ENCODE measurements around the gene ACTRT1.

The ACTRT1 gene

DNA sequence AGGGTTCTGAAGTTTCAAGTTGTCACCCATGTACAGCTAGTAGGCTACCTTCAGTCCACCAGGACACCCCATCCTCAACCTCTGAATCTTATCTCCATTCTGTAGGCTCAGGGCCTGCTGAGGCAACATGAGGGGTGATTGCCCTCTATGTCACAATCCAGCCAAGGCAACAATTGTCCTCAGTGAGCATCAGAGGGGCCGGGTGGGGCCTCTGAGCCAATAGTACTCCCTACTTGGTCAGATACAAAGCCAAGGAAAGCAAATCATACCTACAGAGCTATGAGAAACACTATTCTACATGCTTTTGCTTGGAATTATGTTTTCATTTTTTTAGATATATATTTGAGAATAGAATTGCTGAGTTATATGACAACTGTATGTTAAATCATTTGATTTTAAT lies at the start of gene ACTRT1:
Gene ACTRT1 (minus strand): TSS at position 101 of the 400 bp plus-strand sequence. CDS start 197 bp downstream, outside the sequence.
- DNase-seq, result no peak

DNA sequence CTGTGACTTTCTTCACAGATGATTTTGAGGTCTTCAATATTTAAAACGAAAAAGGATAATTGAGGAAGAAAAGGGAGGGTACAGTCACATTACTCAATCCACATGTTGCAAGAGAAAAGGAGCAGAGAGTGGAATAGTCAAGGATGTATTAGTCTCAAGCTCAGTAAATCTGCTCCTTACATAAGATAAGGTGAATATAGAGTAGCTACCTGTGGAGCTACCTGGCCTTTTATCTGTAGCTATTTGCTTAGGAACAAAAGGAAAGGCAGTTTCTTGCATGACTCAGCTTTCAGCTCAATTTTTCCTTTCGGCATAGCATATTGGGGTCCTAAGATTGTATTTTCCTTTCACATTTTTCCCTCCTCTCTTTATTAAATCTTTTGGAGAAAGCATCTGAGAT lies 26.3 kb upstream of the ACTRT1 start:
- DNase-seq, result no peak

DNA sequence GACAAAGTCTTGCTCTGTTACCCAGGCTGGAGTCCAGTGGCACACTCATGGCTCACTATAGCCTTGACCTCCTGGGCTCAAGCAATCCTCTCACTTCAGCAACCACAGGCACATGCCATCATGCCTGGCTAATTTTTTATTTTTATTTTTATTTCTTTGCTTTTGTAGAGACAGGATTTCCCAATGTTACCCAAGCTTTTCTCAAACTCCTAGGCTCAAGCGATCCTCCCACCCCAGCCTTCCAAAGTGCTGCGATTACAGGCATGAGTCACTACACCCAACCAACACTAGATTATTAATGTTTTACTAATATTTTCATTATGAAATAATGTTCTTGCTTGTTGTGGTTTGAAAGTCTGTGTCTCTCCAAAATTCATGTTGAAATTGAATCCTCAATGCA lies 5.2 kb upstream of the ACTRT1 start:
- DNase-seq, result no peak

DNA sequence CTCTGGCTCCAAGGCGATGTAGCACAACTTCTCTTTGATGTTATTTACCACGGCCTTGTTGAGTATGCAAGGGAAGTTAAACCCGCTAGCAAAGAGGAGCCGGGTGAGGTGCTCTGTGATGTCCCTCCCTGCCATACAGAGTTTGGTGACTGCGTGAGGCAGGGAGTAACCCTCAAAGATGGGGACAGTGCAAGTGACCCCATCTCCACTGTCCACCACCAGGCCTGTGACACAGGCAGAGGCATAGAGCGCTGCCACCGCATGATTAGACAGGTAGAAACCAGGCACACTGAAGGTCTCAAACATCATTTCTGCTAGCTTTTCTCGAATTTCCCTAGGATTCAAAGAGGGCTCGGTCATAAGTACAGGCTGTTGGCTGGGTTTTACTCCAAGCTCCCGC lies 677 bp downstream of the ACTRT1 start:
- no peak for DNase-seq

DNA sequence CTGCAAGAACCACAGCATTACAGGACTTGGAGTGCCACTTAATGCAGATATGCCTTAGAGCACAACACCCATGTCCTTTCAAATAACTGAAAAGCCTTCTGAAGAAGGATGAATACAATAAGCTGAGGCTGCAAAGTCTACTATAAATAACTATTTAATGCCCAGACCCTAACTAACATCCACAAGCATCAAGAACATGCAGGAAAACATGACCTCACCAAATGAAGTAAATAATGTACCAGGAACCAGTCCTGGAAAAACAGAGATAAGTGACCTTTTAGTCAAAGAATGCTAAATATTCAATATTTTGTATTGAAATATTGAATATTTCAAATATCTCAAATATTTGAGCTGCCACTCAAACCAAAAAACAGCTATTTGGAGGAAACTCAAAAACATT lies 16.9 kb downstream of the ACTRT1 start:
- DNase-seq, result no peak

DNA sequence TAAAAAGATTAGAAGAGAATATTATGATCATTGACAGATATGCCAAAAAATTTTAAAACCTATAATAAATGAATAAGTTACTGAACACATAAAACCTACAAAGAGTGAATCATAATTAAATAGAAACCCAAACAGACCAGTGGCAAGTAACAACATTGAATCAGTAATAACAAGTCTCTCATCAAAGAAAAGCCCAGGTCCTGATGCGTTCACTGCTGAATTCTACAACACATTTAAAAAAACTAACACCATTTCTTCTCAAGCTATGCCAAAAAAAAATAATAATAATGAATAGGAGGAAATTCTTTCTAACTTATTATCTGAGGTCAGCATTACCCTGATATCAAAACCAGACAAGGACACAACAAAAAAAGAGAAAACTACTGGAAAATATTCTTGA lies 30.6 kb downstream of the ACTRT1 start:
- no peak for DNase-seq

DNA sequence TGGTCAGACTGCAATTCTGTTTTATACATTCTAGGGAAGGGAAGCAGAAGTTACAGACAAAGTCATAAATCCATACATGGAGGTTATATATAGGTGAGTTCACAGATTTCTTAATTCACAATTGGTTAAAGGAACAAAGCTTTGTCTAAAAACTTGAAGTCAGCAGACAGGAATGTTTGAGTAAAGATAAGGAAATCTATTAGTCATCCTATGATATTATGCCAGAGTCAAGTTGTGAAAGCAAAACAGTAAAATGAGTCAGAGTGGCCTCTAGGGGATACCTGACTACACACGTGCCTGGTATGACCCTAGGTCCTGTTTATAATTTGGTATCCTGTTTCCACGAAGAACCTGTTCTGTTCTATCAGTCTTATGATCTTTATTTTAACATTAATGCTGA lies 31.5 kb downstream of the ACTRT1 start:
- DNase-seq, result no peak

DNA sequence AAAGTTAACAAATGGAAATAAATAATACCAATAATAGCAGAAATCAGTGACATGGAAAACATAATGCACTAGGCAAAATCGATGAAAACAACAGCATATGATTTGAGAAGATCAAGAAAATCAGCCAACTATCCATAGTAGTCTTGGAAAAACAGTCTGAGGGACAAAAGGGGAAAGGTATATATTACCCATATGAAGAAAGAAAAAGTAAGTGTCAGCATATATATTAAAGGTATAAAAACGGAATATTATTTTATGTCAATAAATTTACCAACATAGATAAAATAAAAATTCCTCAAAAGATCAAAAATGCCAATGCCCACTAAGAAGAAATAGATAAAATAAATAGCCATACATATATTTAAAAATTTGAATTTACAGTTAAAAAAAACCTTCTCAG lies 33.0 kb downstream of the ACTRT1 start:
- DNase-seq, result no peak

DNA sequence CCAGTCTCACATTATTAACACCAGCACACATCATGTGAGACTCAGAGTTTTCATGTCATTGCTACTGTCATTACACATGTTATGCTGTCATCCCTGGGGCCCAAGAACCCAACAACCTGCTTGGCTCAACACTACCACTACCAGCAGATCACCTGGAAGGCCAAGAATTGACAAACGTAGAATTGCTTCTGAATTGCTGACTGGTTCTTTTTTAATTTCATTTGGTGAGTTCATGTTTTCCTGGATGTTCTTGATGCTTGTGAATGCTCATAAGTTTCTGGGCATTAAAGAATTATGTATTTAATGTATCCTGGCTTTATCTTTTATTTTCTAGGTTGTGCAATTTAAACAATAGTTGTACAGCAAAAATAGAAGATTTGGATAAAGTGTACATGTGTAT lies 40.2 kb downstream of the ACTRT1 start:
- no peak for DNase-seq

DNA sequence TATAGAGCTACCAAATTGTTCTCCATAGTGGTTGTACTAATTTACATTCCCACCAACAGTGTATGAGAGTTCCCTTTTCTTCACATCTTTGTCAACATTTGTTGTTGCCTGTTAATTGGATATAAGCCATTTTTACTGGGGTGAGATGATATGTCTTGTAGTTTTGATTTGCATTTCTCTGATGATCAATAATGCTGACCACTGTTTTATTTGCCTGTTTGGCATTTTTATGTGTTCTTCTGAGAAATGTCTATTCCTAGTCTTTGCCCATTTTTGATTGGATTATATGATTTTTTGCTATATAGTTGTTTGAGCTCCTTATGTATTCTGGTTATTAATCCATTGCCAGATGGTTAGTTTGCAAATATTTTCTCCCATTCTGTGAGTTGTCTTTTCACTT lies 44.3 kb downstream of the ACTRT1 start:
- no peak for DNase-seq
